Neural progenitor cell (in vitro differentiated cells): ENCODE results near the gene C22orf39. TPM values are rescaled to one million over a fixed set of nuclear protein-coding genes. Genes with fewer than 3 reads are reported as not detected.

Experiments used
- DNase-seq: peaks from one replicate; pipeline ENCODE4 v3.0.0-alpha.2; 2016; ENCODE audit warnings: low spot score
- H2AFZ ChIP-seq: fragments of 200-600 bp; sonication (generic); replicated peaks from 2 replicates; pipeline ENCODE4 v1.6.1; 2016; ENCODE audit warnings: antibody characterized with exemption
- H3F3A ChIP-seq: fragments of 200-600 bp; sonication (generic); 2 replicates; pipeline ENCODE4 v1.6.1; 2016; ENCODE audit warnings: antibody characterized with exemption, low read depth
- H3K27ac ChIP-seq: fragments of 200-600 bp; sonication (generic); 2 replicates; pipeline ENCODE4 v1.5.1; 2016; ENCODE audit warnings: mild to moderate bottlenecking
- H3K27me3 ChIP-seq: fragments of 200-600 bp; sonication (generic); 2 replicates; pipeline ENCODE4 v1.6.1; 2016; ENCODE audit warnings: mild to moderate bottlenecking, moderate library complexity
- H3K36me3 ChIP-seq: fragments of 200-600 bp; sonication (generic); 2 replicates; pipeline ENCODE4 v1.5.1; 2016
- H3K4me1 ChIP-seq: fragments of 200-600 bp; sonication (generic); 2 replicates; pipeline ENCODE4 v1.6.1; 2016; ENCODE audit warnings: mixed run types
- H3K4me2 ChIP-seq: fragments of 200-600 bp; sonication (generic); 2 replicates; pipeline ENCODE4 v1.6.1; 2016
- H3K4me3 ChIP-seq: fragments of 200-600 bp; sonication (generic); 2 replicates; pipeline ENCODE4 v1.5.1; 2016
- H3K79me2 ChIP-seq: fragments of 200-600 bp; sonication (generic); 2 replicates; pipeline ENCODE4 v1.6.1; 2016; ENCODE audit warnings: low read depth
- H3K9ac ChIP-seq: fragments of 200-600 bp; sonication (generic); 2 replicates; pipeline ENCODE4 v1.6.1; 2016
- H3K9me3 ChIP-seq: fragments of 200-600 bp; sonication (generic); 2 replicates; pipeline ENCODE4 v1.5.1; 2016; ENCODE audit warnings: low read depth
- H4K20me1 ChIP-seq: fragments of 200-600 bp; sonication (generic); 2 replicates; pipeline ENCODE4 v1.6.1; 2016; ENCODE audit warnings: low read depth
- H3K27ac Mint-ChIP-seq: 3 replicates; pipeline ENCODE4 v1.8.0; 2021; ENCODE audit warnings: mixed read lengths
- H3K27me3 Mint-ChIP-seq: 2 replicates; pipeline ENCODE4 v1.8.0; 2022; ENCODE audit warnings: low read depth, mild to moderate bottlenecking, inconsistent platforms, moderate library complexity, mixed read lengths; ENCODE audit not compliant: insufficient read depth
- H3K36me3 Mint-ChIP-seq: 3 replicates; pipeline ENCODE4 v1.8.0; 2021; ENCODE audit warnings: mixed read lengths
- H3K4me1 Mint-ChIP-seq: 3 replicates; pipeline ENCODE4 v1.8.0; 2021; ENCODE audit warnings: mixed read lengths
- H3K4me3 Mint-ChIP-seq: 3 replicates; pipeline ENCODE4 v1.8.0; 2021; ENCODE audit warnings: mild to moderate bottlenecking, moderate library complexity, mixed read lengths
- H3K9me3 Mint-ChIP-seq: 3 replicates; pipeline ENCODE4 v1.8.0; 2020; ENCODE audit warnings: mixed read lengths
- EZH2 ChIP-seq: fragments of 200-600 bp; sonication (generic); IDR thresholded peaks from 2 replicates; pipeline ENCODE4 v1.6.1; 2017; ENCODE audit warnings: antibody characterized with exemption, mild to moderate bottlenecking, moderate library complexity
- EZH2phosphoT487 ChIP-seq: fragments of 200-600 bp; sonication (generic); IDR thresholded peaks from 2 replicates; pipeline ENCODE4 v1.6.1; 2017; ENCODE audit warnings: antibody characterized with exemption
- total RNA-seq: library from RNA; depleted of rRNA; stranded (reverse); fragments of >200 nt; gene quantifications from 2 replicates; pipeline ENCODE4 v1.2.3, GENCODE V29; 2015; ENCODE audit warnings: low replicate concordance
- TF ChIP-seq, protein P1 (sequence below): fragments of 200-600 bp; sonication (generic); IDR thresholded peaks from 2 replicates; pipeline ENCODE4 v1.5.1; 2017; ENCODE audit warnings: antibody characterized with exemption, mild to moderate bottlenecking

Gene C22orf39
- total RNA-seq, 1 donor from 2014 or later = 49.5 TPM

DNA sequence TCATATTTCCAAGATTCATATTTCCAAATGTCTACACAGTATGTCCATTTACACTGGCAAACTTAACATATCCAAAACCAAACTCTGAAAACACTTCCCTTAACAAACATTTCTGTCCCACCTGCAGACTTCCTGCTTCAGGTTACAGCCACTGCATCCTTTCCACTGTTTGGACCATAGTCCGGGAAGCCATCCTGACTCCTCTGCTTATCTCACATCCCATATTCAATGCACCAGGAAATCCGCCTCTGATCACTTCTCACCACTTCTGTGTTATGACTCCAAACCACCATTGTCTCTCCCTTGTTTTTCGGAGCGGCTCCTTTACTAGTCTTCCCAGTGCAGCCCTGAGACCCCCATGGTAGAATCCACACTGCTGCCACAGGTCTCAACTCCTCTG lies 46.0 kb downstream of the C22orf39 start:
- Histone ChIP-seq H3K36me3 (peaks cover 4% of the 10 kb centered on the region), H3K27ac (no peak overlapping the region), H2AFZ (no peak overlapping the region), H3K4me2 (no peak overlapping the region), H3K27me3 (no peaks in the 10 kb centered on the region), H3K79me2 (no peaks in the 10 kb centered on the region), H3K4me1 (no peaks in the 10 kb centered on the region), H3K4me3 (no peak overlapping the region), H3K9me3 (no peaks in the 10 kb centered on the region), H4K20me1 (no peaks in the 10 kb centered on the region), H3K9ac (no peak overlapping the region), H3F3A (no peaks in the 10 kb centered on the region)
- no peaks in the 10 kb centered on the region for H3K4me1 Mint-ChIP-seq
- H3K36me3 Mint-ChIP-seq = peaks cover 22% of the 10 kb centered on the region
- DNase-seq = no peak
- no peaks in the 10 kb centered on the region for H3K27me3 Mint-ChIP-seq
- no peaks in the 10 kb centered on the region for H3K9me3 Mint-ChIP-seq
- no peak for TF ChIP-seq EZH2phosphoT487
- TF ChIP-seq EZH2 = no peak
- TF ChIP-seq, protein P1, sequence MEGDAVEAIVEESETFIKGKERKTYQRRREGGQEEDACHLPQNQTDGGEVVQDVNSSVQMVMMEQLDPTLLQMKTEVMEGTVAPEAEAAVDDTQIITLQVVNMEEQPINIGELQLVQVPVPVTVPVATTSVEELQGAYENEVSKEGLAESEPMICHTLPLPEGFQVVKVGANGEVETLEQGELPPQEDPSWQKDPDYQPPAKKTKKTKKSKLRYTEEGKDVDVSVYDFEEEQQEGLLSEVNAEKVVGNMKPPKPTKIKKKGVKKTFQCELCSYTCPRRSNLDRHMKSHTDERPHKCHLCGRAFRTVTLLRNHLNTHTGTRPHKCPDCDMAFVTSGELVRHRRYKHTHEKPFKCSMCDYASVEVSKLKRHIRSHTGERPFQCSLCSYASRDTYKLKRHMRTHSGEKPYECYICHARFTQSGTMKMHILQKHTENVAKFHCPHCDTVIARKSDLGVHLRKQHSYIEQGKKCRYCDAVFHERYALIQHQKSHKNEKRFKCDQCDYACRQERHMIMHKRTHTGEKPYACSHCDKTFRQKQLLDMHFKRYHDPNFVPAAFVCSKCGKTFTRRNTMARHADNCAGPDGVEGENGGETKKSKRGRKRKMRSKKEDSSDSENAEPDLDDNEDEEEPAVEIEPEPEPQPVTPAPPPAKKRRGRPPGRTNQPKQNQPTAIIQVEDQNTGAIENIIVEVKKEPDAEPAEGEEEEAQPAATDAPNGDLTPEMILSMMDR = no peak
- no peak overlapping the region for H3K4me3 Mint-ChIP-seq
- no peak overlapping the region for H3K27ac Mint-ChIP-seq

DNA sequence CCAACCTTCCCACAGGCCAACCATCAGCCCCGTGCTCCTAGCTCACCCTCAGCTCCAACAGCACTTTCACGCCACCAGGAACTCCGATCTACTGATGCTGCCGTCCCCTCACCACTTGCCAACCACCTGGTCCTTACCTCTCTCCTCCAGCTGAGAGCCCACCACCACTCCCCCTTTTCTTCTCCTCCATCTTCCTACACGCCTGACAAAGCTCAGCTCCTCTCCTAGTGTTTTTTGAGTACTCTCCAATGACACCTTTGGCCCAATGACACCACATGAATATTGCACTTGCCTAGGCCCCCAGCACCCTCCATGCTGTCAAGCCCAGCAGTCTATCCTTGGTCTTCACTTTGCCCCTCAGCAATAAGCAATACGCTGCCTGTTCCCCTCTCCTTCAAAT lies 46.6 kb downstream of the C22orf39 start:
- H3K36me3 ChIP-seq = peaks cover 4% of the 10 kb centered on the region
- H3K27ac Mint-ChIP-seq = no peak overlapping the region

DNA sequence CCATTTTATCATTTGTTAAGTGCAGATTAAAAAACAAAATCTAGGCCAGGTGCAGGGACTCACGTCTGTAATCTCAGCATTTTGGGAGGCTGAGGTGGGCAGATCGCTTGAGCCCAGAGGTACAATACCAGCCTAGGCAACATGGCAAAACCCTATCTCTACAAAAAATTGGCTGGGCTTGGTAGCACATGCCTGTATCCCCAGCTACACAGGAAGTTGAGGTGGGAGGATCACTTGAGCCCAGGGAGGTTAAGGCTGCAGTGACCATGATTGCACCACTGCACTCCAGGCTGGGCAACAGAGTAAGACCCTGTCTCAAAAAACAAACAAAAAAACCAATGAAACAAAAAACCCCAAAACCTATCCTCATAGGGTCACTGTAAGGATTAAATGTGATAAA lies 48.9 kb downstream of the C22orf39 start:
- Mint-ChIP-seq H3K4me3 (no peak overlapping the region), H3K27me3 (no peaks in the 10 kb centered on the region), H3K36me3 (peaks cover 19% of the 10 kb centered on the region), H3K9me3 (no peaks in the 10 kb centered on the region), H3K27ac (no peak overlapping the region), H3K4me1 (no peaks in the 10 kb centered on the region)
- no peak overlapping the region for H3K4me3 ChIP-seq
- no peak for DNase-seq
- no peak overlapping the region for H2AFZ ChIP-seq
- no peaks in the 10 kb centered on the region for H3K79me2 ChIP-seq
- H3K4me1 ChIP-seq = no peaks in the 10 kb centered on the region
- H3K27ac ChIP-seq = no peak overlapping the region
- no peaks in the 10 kb centered on the region for H3K9me3 ChIP-seq
- H3F3A ChIP-seq = no peaks in the 10 kb centered on the region
- peaks cover 4% of the 10 kb centered on the region for H3K36me3 ChIP-seq
- no peak overlapping the region for H3K9ac ChIP-seq
- H4K20me1 ChIP-seq = no peaks in the 10 kb centered on the region
- H3K27me3 ChIP-seq = no peaks in the 10 kb centered on the region
- H3K4me2 ChIP-seq = no peak overlapping the region
- TF ChIP-seq EZH2 (no peak), EZH2phosphoT487 (no peak)
- TF ChIP-seq, protein P1 = no peak

More for the DNA sequence above, 46.6 kb downstream of the C22orf39 start:
- Mint-ChIP-seq H3K36me3 (peaks cover 21% of the 10 kb centered on the region), H3K27me3 (no peaks in the 10 kb centered on the region), H3K4me1 (no peaks in the 10 kb centered on the region), H3K4me3 (no peak overlapping the region), H3K9me3 (no peaks in the 10 kb centered on the region)
- no peaks in the 10 kb centered on the region for H3K4me1 ChIP-seq
- H3K4me2 ChIP-seq = no peak overlapping the region
- no peaks in the 10 kb centered on the region for H3F3A ChIP-seq
- H3K4me3 ChIP-seq = no peak overlapping the region
- H4K20me1 ChIP-seq = no peaks in the 10 kb centered on the region
- no peak for DNase-seq
- TF ChIP-seq, protein P1 = no peak
- TF ChIP-seq EZH2 = no peak
- TF ChIP-seq EZH2phosphoT487 = no peak
- no peak overlapping the region for H3K9ac ChIP-seq
- no peaks in the 10 kb centered on the region for H3K27me3 ChIP-seq
- no peaks in the 10 kb centered on the region for H3K79me2 ChIP-seq
- no peak overlapping the region for H3K27ac ChIP-seq
- no peaks in the 10 kb centered on the region for H3K9me3 ChIP-seq
- H2AFZ ChIP-seq = no peak overlapping the region
